GM21786 (cell line): ENCODE measurements around the gene LAMC3.

Experiments used
- ATAC-seq: cut with Tn5 transposase; IDR thresholded peaks from one replicate; pipeline ENCODE4 v1.9.1; 2021; ENCODE audit not compliant: unreplicated experiment

Gene LAMC3

GRCh38 chr9:130977811-130978221, 31.2 kb upstream of the LAMC3 start:
- no peak for ATAC-seq

- ATAC-seq = no peak
These were observed 29.2 kb upstream of the LAMC3 start for GRCh38 chr9:130979591-130980385.

GRCh38 chr9:130980526-130980925, 28.4 kb upstream of the LAMC3 start:
- no peak for ATAC-seq

- no peak for ATAC-seq
These were observed 27.8 kb upstream of the LAMC3 start for GRCh38 chr9:130981002-130981755.

GRCh38 chr9:130981756-130982137, 27.2 kb upstream of the LAMC3 start:
- no peak for ATAC-seq

- ATAC-seq = no peak
These were observed 26.2 kb upstream of the LAMC3 start for GRCh38 chr9:130982636-130983358.

GRCh38 chr9:130983359-130983670, 25.7 kb upstream of the LAMC3 start:
- ATAC-seq = no peak

GRCh38 chr9:130983970-130984369, 25.0 kb upstream of the LAMC3 start:
- ATAC-seq = no peak

- ATAC-seq = no peak
These were observed 24.5 kb upstream of the LAMC3 start for GRCh38 chr9:130984521-130984920.

- no peak for ATAC-seq
These were observed 23.9 kb upstream of the LAMC3 start for GRCh38 chr9:130985029-130985428.

- no peak for ATAC-seq
These were observed 23.3 kb upstream of the LAMC3 start for GRCh38 chr9:130985606-130986162.

GRCh38 chr9:130986356-130986965, 22.5 kb upstream of the LAMC3 start:
- ATAC-seq = no peak

GRCh38 chr9:130987054-130987453, 21.9 kb upstream of the LAMC3 start:
- ATAC-seq = no peak

- no peak for ATAC-seq
These were observed 21.1 kb upstream of the LAMC3 start for GRCh38 chr9:130987738-130988399.

- no peak for ATAC-seq
These were observed 20.6 kb upstream of the LAMC3 start for GRCh38 chr9:130988400-130988747.

GRCh38 chr9:130988905-130989304, 20.1 kb upstream of the LAMC3 start:
- no peak for ATAC-seq

- ATAC-seq = no peak
These were observed 19.6 kb upstream of the LAMC3 start for GRCh38 chr9:130989391-130989790.

- ATAC-seq = no peak
These were observed 19.1 kb upstream of the LAMC3 start for GRCh38 chr9:130989891-130990290.

GRCh38 chr9:130990306-130990977, 18.5 kb upstream of the LAMC3 start:
- no peak for ATAC-seq
